ENCODE measurements around the gene PICK1.
"Not testable (repeated sequence)": the region's sequence is repeated elsewhere in the genome, so short reads cannot be mapped to it uniquely, and the experiment has no call there.

Gene PICK1

DNA sequence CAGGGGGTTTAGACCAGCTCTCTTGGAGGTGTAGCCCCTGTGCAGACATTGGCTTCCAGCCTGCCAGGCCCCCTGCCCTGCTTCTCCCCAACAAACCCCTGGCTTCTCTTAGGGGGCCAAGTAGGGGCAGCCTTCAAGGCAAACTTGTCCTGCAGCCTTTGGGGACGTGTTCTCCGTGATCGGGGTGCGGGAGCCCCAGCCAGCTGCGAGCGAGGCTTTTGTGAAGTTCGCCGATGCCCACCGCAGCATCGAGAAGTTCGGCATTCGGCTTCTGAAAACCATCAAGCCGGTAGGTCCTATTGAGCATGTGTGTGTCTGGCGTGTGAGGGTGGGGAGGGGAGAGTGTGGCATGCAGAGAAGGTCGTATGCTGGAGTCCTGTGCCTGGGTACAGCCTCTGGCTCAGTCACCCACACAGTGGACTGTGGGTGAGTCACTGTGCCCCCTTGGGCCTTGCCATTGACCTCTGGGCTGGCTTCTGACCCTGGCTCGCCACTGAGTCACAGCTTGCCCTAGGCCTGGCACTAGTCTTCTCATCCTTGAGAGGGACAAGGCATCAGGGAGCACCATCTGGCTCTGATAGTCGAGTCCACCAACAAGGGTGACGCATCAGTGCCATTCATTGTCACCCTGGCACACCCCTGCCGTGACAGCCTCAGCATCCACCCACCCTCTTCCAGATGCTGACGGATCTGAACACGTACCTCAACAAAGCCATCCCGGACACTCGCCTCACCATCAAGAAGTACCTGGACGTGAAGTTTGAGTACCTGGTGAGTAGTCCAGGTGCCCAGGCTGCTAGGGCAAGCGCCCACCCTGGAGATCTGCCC lies 15.3 kb downstream of the PICK1 start:
- no peak overlapping the region for H3K9ac ChIP-seq (ENCODE audit: low read depth, low read length)
- H3K9me3 ChIP-seq (ENCODE audit: insufficient read depth, low read depth, low read length), result no peaks in the 10 kb centered on the region
- no peak overlapping the region for H3K27ac ChIP-seq (ENCODE audit: low read depth, low read length)
- no peak overlapping the region for H3K4me3 ChIP-seq (ENCODE audit: low read length)
- H3K27me3 ChIP-seq (ENCODE audit: insufficient read depth, low read length), result no peaks in the 10 kb centered on the region
- H3K4me1 ChIP-seq (ENCODE audit: insufficient read depth, low read length), result peaks cover 3% of the 10 kb centered on the region; the same call in 1 of the 2 replicates
- peaks cover 48% of the 10 kb centered on the region for H3K36me3 ChIP-seq (ENCODE audit: insufficient read depth, low read length)
- 95% methylated on average over 25 of the region's 25 CpGs for WGBS

DNA sequence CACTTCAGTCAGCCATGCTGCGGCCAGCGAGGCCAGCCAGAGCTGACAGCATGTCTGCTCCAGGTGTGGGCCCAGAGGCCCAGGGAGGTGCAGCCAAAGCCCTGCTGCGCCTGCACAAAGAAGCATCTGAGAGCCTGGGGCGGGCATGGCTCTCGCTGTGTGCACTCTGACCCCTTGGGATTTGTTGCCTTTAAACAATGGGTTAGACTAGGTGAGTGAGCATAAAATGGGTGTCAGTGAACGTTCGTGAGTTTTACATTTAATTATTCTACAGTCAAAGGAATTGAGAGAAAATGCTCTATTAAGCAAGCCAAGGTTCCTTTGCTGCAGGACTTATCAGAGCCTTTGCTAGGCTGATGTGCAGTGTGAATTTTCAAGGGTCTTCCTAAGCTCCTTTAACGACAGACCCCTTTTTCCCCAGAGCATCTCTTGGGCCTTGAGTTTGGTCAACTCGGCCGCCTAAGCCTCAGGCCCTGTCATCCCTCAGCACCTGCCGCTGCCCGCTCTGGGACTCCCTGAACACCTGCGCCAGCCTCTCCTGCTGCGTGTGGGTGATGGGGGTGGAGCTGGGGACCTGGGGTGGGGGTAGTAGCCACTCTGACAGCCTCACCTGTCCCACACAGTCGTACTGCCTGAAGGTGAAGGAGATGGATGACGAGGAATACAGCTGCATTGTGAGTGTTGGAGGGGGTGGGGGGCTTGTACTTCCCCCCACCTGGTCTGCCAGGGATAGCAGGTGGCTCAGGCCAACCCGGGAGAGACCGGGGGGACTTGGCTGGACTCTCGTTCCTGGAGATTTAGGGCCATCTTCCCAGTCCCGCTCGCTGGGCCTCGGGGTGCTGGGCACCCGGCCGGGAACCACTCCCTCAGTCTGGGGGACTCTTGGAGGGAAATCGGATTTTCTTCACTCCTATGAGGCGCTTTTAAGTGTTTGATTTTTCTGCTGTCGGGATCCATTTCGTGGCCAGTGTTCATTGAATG lies 16.2 kb downstream of the PICK1 start:
- no peak overlapping the region for H3K4me3 ChIP-seq (ENCODE audit: low read length)
- no peaks in the 10 kb centered on the region for H3K27me3 ChIP-seq (ENCODE audit: insufficient read depth, low read length)
- WGBS, result 95% methylated on average over 28 of the region's 28 CpGs
- H3K9me3 ChIP-seq (ENCODE audit: insufficient read depth, low read depth, low read length), result no peaks in the 10 kb centered on the region
- peaks cover 3% of the 10 kb centered on the region; the same call in 1 of the 2 replicates for H3K4me1 ChIP-seq (ENCODE audit: insufficient read depth, low read length)
- H3K9ac ChIP-seq (ENCODE audit: low read depth, low read length), result no peak overlapping the region
- peaks cover 39% of the 10 kb centered on the region for H3K36me3 ChIP-seq (ENCODE audit: insufficient read depth, low read length)
- no peak overlapping the region for H3K27ac ChIP-seq (ENCODE audit: low read depth, low read length)

DNA sequence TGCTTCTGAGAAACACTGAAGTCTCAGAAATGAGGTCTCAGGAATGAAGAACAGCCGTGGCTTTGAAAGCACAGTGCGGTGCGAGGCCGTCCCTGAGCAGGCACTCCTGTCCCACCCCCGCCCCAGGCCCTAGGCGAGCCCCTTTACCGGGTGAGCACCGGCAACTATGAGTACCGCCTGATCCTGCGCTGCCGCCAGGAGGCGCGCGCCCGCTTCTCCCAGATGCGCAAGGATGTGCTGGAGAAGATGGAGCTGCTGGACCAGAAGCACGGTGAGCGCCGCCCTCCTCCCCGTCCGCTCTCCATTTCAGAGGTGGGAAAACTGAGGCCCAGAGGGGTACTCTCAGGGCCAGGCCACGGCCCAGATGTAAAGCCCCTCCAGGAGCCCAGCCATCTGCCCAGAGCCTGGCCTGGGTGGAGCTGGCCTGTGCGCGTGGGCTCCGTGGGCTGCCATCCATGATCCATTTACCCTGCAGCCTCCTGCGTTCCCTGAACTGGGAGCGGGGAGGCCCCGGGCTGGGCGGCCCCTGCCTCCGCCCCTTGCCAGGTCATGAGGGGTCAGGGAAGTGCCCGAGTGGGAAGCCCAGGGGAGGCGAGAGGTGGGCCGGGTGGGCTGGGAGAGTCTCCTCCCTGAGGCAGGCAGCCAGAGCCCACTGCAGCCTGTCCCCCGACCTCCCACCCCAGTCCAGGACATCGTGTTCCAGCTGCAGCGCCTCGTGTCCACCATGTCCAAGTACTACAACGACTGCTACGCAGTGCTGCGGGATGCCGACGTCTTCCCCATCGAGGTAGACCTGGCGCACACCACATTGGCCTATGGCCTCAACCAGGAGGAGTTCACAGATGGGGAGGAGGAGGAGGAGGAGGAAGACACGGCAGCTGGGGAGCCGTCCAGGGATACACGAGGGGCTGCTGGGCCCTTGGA lies 17.2 kb downstream of the PICK1 start:
- no peak overlapping the region for H3K9ac ChIP-seq (ENCODE audit: low read depth, low read length)
- 95% methylated on average over 47 of the region's 47 CpGs for WGBS

DNA sequence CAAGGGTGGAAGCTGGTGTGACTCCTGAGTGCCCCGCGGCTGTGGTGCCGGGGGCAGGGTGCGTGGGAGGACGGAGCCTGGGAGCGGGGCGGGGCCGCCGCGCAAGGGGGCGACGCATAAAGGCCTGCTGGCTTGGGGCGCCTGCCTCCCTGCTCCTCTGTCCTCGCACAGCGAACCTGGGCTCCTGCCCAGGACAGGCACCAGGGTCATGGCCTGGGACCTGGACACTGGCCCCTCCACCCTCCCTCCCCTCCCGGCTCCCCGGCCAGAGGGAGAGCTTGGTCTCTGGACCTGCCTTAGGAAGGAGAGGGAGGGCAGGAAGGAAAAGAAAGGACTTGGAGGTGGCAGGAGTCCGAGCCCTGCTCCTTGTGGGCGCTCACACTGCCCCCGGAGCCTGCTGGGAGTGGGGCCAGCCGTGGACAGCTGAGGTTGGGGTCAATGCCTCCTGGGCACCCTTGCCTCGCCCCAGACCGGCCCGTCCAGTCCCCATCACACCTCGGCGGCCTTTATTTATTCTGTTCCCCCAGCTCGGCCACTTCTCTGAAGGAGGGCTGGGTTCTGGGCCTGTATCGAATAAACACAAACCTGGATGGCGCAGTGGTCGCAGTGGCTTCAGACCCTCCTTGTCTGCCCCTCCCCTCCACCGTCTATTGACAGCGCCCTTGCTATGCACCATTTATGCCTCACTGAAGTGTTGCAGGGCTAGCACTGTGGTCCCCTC lies 18.1 kb downstream of the PICK1 start:
- peaks cover 4% of the 10 kb centered on the region for H3K27me3 ChIP-seq (ENCODE audit: insufficient read depth, low read length)

More for the DNA sequence above, 17.2 kb downstream of the PICK1 start:
- Histone ChIP-seq H3K27ac (ENCODE audit: low read depth, low read length) (no peak overlapping the region), H3K36me3 (ENCODE audit: insufficient read depth, low read length) (peaks cover 35% of the 10 kb centered on the region), H3K4me1 (ENCODE audit: insufficient read depth, low read length) (peaks cover 3% of the 10 kb centered on the region; the same call in 1 of the 2 replicates), H3K4me3 (ENCODE audit: low read length) (no peak overlapping the region), H3K27me3 (ENCODE audit: insufficient read depth, low read length) (no peaks in the 10 kb centered on the region; the same call in 1 of the 2 replicates), H3K9me3 (ENCODE audit: insufficient read depth, low read depth, low read length) (no peaks in the 10 kb centered on the region)

DNA sequence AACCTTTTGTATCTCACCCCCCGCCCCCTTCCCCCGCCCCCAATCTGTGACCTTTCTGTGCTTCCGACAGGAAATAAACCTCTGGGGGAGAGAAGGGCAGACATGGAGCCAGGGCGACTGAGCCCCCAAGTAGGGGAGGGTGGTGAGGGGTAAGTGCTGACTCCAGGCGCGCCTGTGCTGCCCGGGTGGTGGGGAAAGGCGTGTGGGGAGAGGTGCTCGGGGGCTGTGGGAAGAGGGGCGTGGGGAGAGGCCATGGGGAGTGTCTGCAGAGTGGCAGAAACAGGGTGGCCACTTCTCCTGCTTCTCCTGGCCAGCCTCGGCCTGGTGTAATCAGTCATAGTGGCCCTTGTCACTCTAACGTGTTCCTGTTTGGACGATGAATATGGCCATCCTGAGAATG lies 18.8 kb downstream of the PICK1 start:
- no peaks in the 10 kb centered on the region for H3K9me3 ChIP-seq (ENCODE audit: insufficient read depth, low read depth, low read length)
- H3K27ac ChIP-seq (ENCODE audit: low read depth, low read length), result no peak overlapping the region
- no peak overlapping the region for H3K4me3 ChIP-seq (ENCODE audit: low read length)
- H3K4me1 ChIP-seq (ENCODE audit: insufficient read depth, low read length), result peaks cover 3% of the 10 kb centered on the region; the same call in 1 of the 2 replicates
- peaks cover 25% of the 10 kb centered on the region for H3K36me3 ChIP-seq (ENCODE audit: insufficient read depth, low read length)
- H3K27me3 ChIP-seq (ENCODE audit: insufficient read depth, low read length), result peaks cover 11% of the 10 kb centered on the region
- 84% methylated on average over 11 of the region's 13 CpGs for WGBS
- no peak overlapping the region for H3K9ac ChIP-seq (ENCODE audit: low read depth, low read length)

More for the DNA sequence above, 18.1 kb downstream of the PICK1 start:
- Histone ChIP-seq H3K36me3 (ENCODE audit: insufficient read depth, low read length) (peaks cover 27% of the 10 kb centered on the region), H3K4me1 (ENCODE audit: insufficient read depth, low read length) (peaks cover 3% of the 10 kb centered on the region; the same call in 1 of the 2 replicates), H3K9me3 (ENCODE audit: insufficient read depth, low read depth, low read length) (no peaks in the 10 kb centered on the region), H3K4me3 (ENCODE audit: low read length) (no peak overlapping the region), H3K9ac (ENCODE audit: low read depth, low read length) (no peak overlapping the region), H3K27ac (ENCODE audit: low read depth, low read length) (no peak overlapping the region)
- WGBS, result 93% methylated on average over 31 of the region's 32 CpGs

DNA sequence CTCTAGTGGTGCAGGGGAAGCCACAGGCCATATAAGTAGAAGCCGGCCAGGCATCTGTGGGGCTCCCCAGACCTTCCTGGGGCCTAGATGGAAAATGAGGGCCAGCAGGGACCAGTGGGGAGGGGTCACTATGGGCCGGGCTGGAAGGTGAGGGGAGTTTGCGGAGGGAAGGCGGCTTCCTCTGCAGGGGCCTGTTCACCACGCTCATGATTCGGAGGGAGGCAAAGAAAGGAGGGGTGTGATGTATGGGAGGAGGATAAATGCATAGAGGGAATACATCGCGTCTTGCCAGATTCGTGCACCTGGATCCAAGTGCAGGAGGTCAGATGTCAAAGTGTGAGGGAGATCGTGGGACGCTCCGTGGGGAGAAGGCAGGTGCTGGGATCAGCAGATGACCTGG lies 19.9 kb downstream of the PICK1 start:
- 86% methylated on average over 12 of the region's 12 CpGs for WGBS
- no peaks in the 10 kb centered on the region for H3K9me3 ChIP-seq (ENCODE audit: insufficient read depth, low read depth, low read length)
- H3K27ac ChIP-seq (ENCODE audit: low read depth, low read length), result no peak overlapping the region
- no peak overlapping the region for H3K9ac ChIP-seq (ENCODE audit: low read depth, low read length)
- H3K36me3 ChIP-seq (ENCODE audit: insufficient read depth, low read length), result peaks cover 16% of the 10 kb centered on the region
- H3K4me3 ChIP-seq (ENCODE audit: low read length), result no peak overlapping the region
- H3K27me3 ChIP-seq (ENCODE audit: insufficient read depth, low read length), result peaks cover 22% of the 10 kb centered on the region
- H3K4me1 ChIP-seq (ENCODE audit: insufficient read depth, low read length), result peaks cover 9% of the 10 kb centered on the region; the same call in 1 of the 2 replicates

DNA sequence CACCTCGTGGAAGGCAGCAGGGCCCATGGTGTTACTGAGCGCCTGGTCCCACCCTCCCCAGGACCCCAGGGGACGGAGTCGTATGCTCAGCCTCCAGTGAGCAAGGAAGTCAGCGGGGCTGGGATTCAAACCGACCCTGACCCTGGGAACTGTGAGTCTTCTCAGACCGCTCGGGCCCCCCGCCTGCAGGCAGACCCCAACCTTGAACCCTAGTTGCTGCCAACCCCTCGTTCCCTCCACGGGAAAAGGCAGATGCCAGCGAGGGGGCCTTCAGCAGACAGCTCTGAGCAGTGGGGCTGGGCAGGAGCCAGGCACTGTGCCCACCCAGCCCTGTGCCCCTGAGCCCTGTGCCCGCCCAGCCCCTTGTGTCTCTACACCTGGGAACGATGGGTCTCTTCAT lies 20.4 kb downstream of the PICK1 start:
- 89% methylated on average over 14 of the region's 14 CpGs for WGBS
- Histone ChIP-seq H3K4me1 (ENCODE audit: insufficient read depth, low read length) (peaks cover 9% of the 10 kb centered on the region; the same call in 1 of the 2 replicates), H3K9ac (ENCODE audit: low read depth, low read length) (no peak overlapping the region), H3K27ac (ENCODE audit: low read depth, low read length) (no peak overlapping the region), H3K4me3 (ENCODE audit: low read length) (no peak overlapping the region), H3K36me3 (ENCODE audit: insufficient read depth, low read length) (peaks cover 13% of the 10 kb centered on the region), H3K27me3 (ENCODE audit: insufficient read depth, low read length) (peaks cover 27% of the 10 kb centered on the region), H3K9me3 (ENCODE audit: insufficient read depth, low read depth, low read length) (no peaks in the 10 kb centered on the region)

DNA sequence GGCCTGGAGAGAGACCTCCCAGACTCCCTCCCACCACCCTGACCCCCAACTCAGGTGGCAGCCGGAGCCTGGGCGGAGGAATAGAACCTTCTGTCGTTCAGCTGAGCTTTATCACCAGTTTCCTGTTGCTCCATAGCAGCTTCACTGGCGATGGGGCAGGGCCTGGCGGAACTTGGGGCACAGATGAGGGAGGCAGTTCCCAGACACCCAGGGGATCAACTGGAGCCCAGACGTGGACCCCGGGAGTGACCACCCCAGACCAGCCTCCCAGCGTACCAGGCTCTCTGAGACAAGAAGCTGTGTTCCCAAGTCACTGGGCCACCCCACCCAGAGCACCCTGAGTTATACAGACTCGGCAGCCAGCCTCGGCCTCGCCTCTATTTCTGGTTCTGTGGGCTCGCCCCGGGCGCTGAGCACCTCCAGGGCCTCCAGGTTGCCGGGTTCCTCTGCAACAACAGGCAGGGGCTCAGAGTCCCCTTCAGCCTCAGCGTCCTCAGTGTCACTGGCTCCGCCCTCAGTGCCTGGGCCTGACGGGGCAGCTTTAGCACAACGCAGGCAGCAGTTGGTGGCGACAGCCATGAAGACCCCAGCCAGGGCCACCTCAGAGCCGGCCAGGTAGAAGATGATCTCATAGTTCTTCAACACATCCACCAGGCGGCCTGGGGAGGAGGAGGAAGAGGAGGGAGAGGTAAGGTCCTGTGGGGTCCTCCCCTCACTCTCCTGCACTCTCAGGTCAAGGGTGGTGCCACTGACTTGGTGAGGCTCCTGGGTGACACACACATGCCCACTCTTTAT lies 21.0 kb downstream of the PICK1 start:
- 87% methylated on average over 22 of the region's 22 CpGs for WGBS
- no peak overlapping the region for H3K27ac ChIP-seq (ENCODE audit: low read depth, low read length)
- peaks cover 9% of the 10 kb centered on the region; the same call in 1 of the 2 replicates for H3K4me1 ChIP-seq (ENCODE audit: insufficient read depth, low read length)
- no peaks in the 10 kb centered on the region for H3K9me3 ChIP-seq (ENCODE audit: insufficient read depth, low read depth, low read length)
- H3K9ac ChIP-seq (ENCODE audit: low read depth, low read length), result no peak overlapping the region
- no peak overlapping the region for H3K4me3 ChIP-seq (ENCODE audit: low read length)
- H3K36me3 ChIP-seq (ENCODE audit: insufficient read depth, low read length), result peaks cover 6% of the 10 kb centered on the region
- H3K27me3 ChIP-seq (ENCODE audit: insufficient read depth, low read length), result peaks cover 28% of the 10 kb centered on the region

DNA sequence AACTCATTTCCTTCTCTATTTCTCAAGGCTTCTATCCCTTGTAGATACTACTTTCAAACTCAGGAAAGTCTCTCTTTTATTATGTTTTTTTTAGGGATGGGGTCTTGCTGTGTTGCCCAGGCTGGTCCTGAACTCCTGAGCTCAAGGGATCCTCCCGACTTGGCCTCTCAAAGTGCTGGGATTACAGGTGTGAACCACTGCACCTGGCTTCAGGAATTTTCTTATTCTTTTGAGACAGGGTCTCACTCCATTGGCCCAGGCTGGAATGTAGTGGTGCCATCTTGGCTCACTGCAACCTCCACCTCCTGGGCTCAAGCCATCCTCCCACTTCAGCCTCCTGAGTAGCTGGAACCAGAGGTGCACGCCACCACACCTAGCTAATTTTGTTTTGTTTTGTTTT lies 22.0 kb downstream of the PICK1 start:
- H3K36me3 ChIP-seq (ENCODE audit: insufficient read depth, low read length); H3K9ac ChIP-seq (ENCODE audit: low read depth, low read length); H3K4me3 ChIP-seq (ENCODE audit: low read length); H3K27ac ChIP-seq (ENCODE audit: low read depth, low read length); H3K9me3 ChIP-seq (ENCODE audit: insufficient read depth, low read depth, low read length): not testable (repeated sequence)
- WGBS, result 86% methylated on average over 2 of the region's 2 CpGs
- Histone ChIP-seq H3K27me3 (ENCODE audit: insufficient read depth, low read length) (peaks cover 28% of the 10 kb centered on the region), H3K4me1 (ENCODE audit: insufficient read depth, low read length) (peaks cover 18% of the 10 kb centered on the region)

Data from HUES64 (cell line).